Upper lobe of left lung (tissue), 6 donors: Measurements from ENCODE around the gene RAB20. TPM values are rescaled to one million over a fixed set of nuclear protein-coding genes. Genes with fewer than 3 reads are reported as not detected.

Experiments
- ATAC-seq, 2 donors: fragments of 200-7000 bp; cut with Tn5 transposase; one replicate each; pipeline ENCODE4 v1.9.1; 2022; ENCODE audit warnings: mild to moderate bottlenecking in 2 of 2, moderate library complexity in 2 of 2; ENCODE audit not compliant: low FRiP score in 2 of 2
- DNase-seq, 2 donors: peaks; one replicate each; pipeline ENCODE4 v3.0.0-alpha.2; 2019 to 2020
- H3K27ac ChIP-seq, 4 donors: fragments of 200-600 bp; sonication (generic); one replicate each; pipeline ENCODE4 v1.5.1; 2016 to 2019
- H3K27me3 ChIP-seq, 4 donors: fragments of 200-600 bp; sonication (generic); one replicate each; pipeline ENCODE4 v1.5.1; 2017 to 2019
- H3K36me3 ChIP-seq, 4 donors: fragments of 200-600 bp; sonication (generic); one replicate each; pipeline ENCODE4 v1.5.1; 2016 to 2019
- H3K4me1 ChIP-seq, 4 donors: fragments of 200-600 bp; sonication (generic); one replicate each; pipeline ENCODE4 v1.5.1; 2018 to 2019
- H3K4me3 ChIP-seq, 4 donors: fragments of 200-600 bp; sonication (generic); one replicate each; pipeline ENCODE4 v1.5.1; 2017 to 2019; ENCODE audit warnings: mild to moderate bottlenecking in 2 of 4, moderate library complexity in 1 of 4
- H3K9me3 ChIP-seq, 4 donors: fragments of 200-600 bp; sonication (generic); one replicate each; pipeline ENCODE4 v1.5.1; 2018 to 2019
- CTCF ChIP-seq, 6 experiments: fragments of 450-650 bp in 4 of 6; fragments of 200-600 bp in 2 of 6; sonication (generic) in 2 of 6; IDR thresholded peaks; one replicate each; pipeline ENCODE4 v1.5.1; 2016 to 2019; ENCODE audit warnings: antibody characterized with exemption in 6 of 6
- EP300 ChIP-seq, 4 donors: sonication (generic); formaldehyde crosslinking; IDR thresholded peaks; one replicate each; pipeline ENCODE4 v1.5.1; 2017; ENCODE audit warnings: antibody characterized with exemption in 4 of 4, control low read depth in 2 of 4
- POLR2A ChIP-seq, 4 donors: fragments of 450-650 bp; IDR thresholded peaks; one replicate each; pipeline ENCODE4 v1.5.1; 2016 to 2017; ENCODE audit warnings: antibody characterized with exemption in 4 of 4, mild to moderate bottlenecking in 2 of 4
- POLR2AphosphoS5 ChIP-seq, 2 donors: sonication (generic); formaldehyde crosslinking; IDR thresholded peaks; one replicate each; pipeline ENCODE4 v1.5.1; 2017; ENCODE audit warnings: antibody characterized with exemption in 2 of 2
- WGBS, 2 donors: methylation state at CpG; one replicate each; pipeline ENCODE4 v1.1.5; 2017 to 2018; 5-methylcytosine and 5-hydroxymethylcytosine counted together
- total RNA-seq, 6 donors: library from RNA; depleted of rRNA in 4 of 6; stranded (reverse); fragments of >200 nt in 4 of 6; gene quantifications; one replicate each; pipeline versions ENCODE4 v1.1.0 to v1.2.1, GENCODE V29; 2016 to 2021
- donor health status: DM: no; HTN: no; CAD: no; lungs with moderate emphysema.
- donor health status: DM: no; HTN: yes; CAD: no; lungs with severe emphysema.

Gene RAB20
- total RNA-seq, 6 donors from 2014 or later, result 46.7 to 80.7 (median 57.8) TPM

DNA sequence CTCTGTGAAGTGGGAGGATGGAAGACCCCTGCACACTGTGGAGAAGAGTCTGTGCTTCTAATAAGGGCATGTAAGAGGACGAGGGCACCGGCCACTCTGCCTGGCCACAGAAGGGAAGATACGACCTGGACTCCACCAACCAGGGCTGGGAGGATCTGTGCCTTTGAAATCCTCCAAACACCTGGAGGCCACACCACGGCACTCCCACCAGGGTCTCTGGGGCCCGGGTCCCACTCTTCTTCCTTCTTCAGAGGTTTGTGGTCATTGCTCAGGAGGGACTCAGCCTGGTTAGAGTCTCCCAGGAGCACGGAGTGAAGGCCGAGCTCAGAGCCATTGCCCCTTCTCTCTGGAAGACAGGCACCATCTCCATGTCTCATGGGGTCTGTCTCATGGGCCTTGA, 42.0 kb downstream of the RAB20 start:
- H3K9me3 ChIP-seq, result no peaks in the 10 kb centered on the region
- H3K4me3 ChIP-seq, result no peak overlapping the region
- TF ChIP-seq POLR2AphosphoS5 (IDR thresholded peaks at IDR 0.05) (no peak), POLR2A (IDR thresholded peaks at IDR 0.05) (no peak), EP300 (IDR thresholded peaks at IDR 0.05) (no peak), CTCF (IDR thresholded peaks at IDR 0.05) (no peak)
- peaks cover 30 to 66% (median 46%) of the 10 kb centered on the region in 4 donors for H3K4me1 ChIP-seq
- no peaks in the 10 kb centered on the region for H3K27me3 ChIP-seq
- peak overlapping the region; percentile 54 to 87 (median 82) for H3K27ac ChIP-seq
- peaks cover 0 to 31% (median 6%) of the 10 kb centered on the region in 4 donors for H3K36me3 ChIP-seq
- DNase-seq, result no peak
- WGBS, 2 donors, result 87 to 91% methylated on average over 7 of the region's 7 CpGs
- no peak for ATAC-seq

- H3K27me3 ChIP-seq, result no peaks in the 10 kb centered on the region
- DNase-seq (peak in 1 of 2 donors; percentile 59), ATAC-seq (no peak)
- no peaks in the 10 kb centered on the region for H3K9me3 ChIP-seq
- 87 to 93% methylated on average over 12 to 16 of the region's 16 CpGs for WGBS, 2 donors
- TF ChIP-seq EP300 (IDR thresholded peaks at IDR 0.05) (no peak), POLR2AphosphoS5 (IDR thresholded peaks at IDR 0.05) (no peak), CTCF (IDR thresholded peaks at IDR 0.05) (no peak), POLR2A (IDR thresholded peaks at IDR 0.05) (no peak)
- peaks cover 28 to 61% (median 41%) of the 10 kb centered on the region in 4 donors for H3K4me1 ChIP-seq
- H3K36me3 ChIP-seq, result peaks cover 0 to 35% (median 7%) of the 10 kb centered on the region in 4 donors
- H3K27ac ChIP-seq, result peak overlapping the region in 1 of 4 donors; percentile 87
- H3K4me3 ChIP-seq, result no peak overlapping the region
Observed at GRCh38 chr13:110519046-110519445, 42.5 kb downstream of the RAB20 start.

DNA sequence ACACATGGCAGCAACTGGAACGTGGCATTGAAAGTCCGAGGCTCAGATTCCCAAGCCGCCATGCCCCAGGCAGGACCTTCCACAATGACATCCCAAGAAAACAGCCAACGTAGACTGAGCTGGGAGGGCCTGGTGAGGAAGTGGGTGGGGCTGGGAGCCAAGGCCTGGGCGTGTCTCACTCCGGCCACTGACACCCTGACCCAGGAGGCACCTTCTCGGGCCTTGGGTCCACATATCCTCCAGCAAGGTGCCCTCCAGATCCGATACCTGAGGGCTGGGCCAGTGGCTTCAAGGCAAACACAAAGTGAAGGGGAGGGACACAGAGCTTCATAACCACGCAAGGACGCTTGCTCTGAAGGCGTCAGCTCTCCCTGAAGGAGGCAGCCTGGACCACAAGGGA, 43.0 kb downstream of the RAB20 start:
- Histone ChIP-seq H3K27me3 (no peaks in the 10 kb centered on the region), H3K36me3 (peaks cover 0 to 35% (median 7%) of the 10 kb centered on the region in 4 donors), H3K4me3 (no peak overlapping the region), H3K4me1 (peaks cover 26 to 56% (median 38%) of the 10 kb centered on the region in 4 donors), H3K27ac (peak overlapping the region in 1 of 4 donors; percentile 58), H3K9me3 (no peaks in the 10 kb centered on the region)
- no peak for ATAC-seq
- DNase-seq, result peak; percentile 50 to 64
- no peak for TF ChIP-seq CTCF (IDR thresholded peaks at IDR 0.05)
- no peak for TF ChIP-seq EP300 (IDR thresholded peaks at IDR 0.05)
- TF ChIP-seq POLR2AphosphoS5 (IDR thresholded peaks at IDR 0.05), result no peak
- no peak for TF ChIP-seq POLR2A (IDR thresholded peaks at IDR 0.05)
- WGBS, 2 donors, result 48 to 64% methylated on average over 4 to 11 of the region's 11 CpGs

- Histone ChIP-seq H3K4me1 (peaks cover 26 to 55% (median 36%) of the 10 kb centered on the region in 4 donors), H3K27me3 (no peaks in the 10 kb centered on the region), H3K27ac (peak overlapping the region in 2 of 4 donors; percentile 17 to 58), H3K4me3 (no peak overlapping the region), H3K36me3 (peaks cover 0 to 35% (median 6%) of the 10 kb centered on the region in 4 donors), H3K9me3 (no peaks in the 10 kb centered on the region)
- ATAC-seq (no peak), DNase-seq (peak in 1 of 2 donors; percentile 61)
- 91 to 100% methylated on average over 1 to 8 of the region's 8 CpGs for WGBS, 2 donors
- no peak for TF ChIP-seq EP300 (IDR thresholded peaks at IDR 0.05)
- no peak for TF ChIP-seq CTCF (IDR thresholded peaks at IDR 0.05)
- TF ChIP-seq POLR2A (IDR thresholded peaks at IDR 0.05), result no peak
- no peak for TF ChIP-seq POLR2AphosphoS5 (IDR thresholded peaks at IDR 0.05)
Observed at GRCh38 chr13:110518226-110518525, 43.3 kb downstream of the RAB20 start.
